A673 (cell line): ENCODE data around the gene SPEF2.

Experiments
- EZH2 ChIP-seq: fragments of 200-600 bp; sonication (generic); IDR thresholded peaks from 2 replicates; pipeline ENCODE4 v1.6.1; 2017; ENCODE audit warnings: borderline replicate concordance, low read depth, mild to moderate bottlenecking, mixed read lengths, antibody characterized with exemption, low read length; ENCODE audit not compliant: poor library complexity, severe bottlenecking
- TF ChIP-seq, protein P1 (sequence below): fragments of 300-800, 200-600 bp; sonication (generic); conservative IDR thresholded peaks from 2 replicates; pipeline ENCODE4 v1.5.1; 2017; ENCODE audit warnings: low read depth, mild to moderate bottlenecking, antibody characterized with exemption, low read length, moderate library complexity, mixed read lengths

GRCh38 chr5:35647128-35647527, 29.5 kb downstream of the SPEF2 start:
- TF ChIP-seq, protein P1, sequence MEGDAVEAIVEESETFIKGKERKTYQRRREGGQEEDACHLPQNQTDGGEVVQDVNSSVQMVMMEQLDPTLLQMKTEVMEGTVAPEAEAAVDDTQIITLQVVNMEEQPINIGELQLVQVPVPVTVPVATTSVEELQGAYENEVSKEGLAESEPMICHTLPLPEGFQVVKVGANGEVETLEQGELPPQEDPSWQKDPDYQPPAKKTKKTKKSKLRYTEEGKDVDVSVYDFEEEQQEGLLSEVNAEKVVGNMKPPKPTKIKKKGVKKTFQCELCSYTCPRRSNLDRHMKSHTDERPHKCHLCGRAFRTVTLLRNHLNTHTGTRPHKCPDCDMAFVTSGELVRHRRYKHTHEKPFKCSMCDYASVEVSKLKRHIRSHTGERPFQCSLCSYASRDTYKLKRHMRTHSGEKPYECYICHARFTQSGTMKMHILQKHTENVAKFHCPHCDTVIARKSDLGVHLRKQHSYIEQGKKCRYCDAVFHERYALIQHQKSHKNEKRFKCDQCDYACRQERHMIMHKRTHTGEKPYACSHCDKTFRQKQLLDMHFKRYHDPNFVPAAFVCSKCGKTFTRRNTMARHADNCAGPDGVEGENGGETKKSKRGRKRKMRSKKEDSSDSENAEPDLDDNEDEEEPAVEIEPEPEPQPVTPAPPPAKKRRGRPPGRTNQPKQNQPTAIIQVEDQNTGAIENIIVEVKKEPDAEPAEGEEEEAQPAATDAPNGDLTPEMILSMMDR: no peak
- TF ChIP-seq EZH2: no peak
